ENCODE measurements around the gene C2orf92. TPM values are rescaled to one million over a fixed set of nuclear protein-coding genes. Genes with fewer than 3 reads are reported as not detected.
A peak's percentile ranks its signal among the peaks of the same experiment; 100 is the strongest.
"Not testable (repeated sequence)": the region's sequence is repeated elsewhere in the genome, so short reads cannot be mapped to it uniquely, and the experiment has no call there.

C2orf92 gene
- total RNA-seq, 1 donor from 2014 or later: 3.3 TPM

DNA sequence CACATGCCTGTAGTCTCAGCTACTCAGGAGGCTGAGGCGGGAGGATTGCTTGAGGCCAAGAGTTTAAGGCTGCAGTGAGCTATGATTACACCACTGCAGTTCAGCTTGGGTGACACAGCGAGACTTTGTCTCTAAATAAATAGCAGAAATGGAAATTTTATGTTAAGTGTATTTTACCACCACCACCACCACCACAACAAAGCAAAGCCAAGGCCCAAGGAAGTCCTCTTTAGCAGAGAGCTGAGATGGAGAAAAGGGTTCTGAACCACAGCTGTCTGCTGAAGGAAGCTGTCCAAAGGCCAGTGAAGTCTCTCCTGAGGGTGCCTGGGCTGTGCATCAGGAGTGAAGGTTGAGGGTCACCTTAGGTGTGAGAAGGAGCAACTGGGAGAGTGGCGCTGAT lies 17.7 kb downstream of the C2orf92 start:
- not testable (repeated sequence) for FAIRE-seq; DNase-seq (ENCODE audit: low spot score in 2 of 2)

DNA sequence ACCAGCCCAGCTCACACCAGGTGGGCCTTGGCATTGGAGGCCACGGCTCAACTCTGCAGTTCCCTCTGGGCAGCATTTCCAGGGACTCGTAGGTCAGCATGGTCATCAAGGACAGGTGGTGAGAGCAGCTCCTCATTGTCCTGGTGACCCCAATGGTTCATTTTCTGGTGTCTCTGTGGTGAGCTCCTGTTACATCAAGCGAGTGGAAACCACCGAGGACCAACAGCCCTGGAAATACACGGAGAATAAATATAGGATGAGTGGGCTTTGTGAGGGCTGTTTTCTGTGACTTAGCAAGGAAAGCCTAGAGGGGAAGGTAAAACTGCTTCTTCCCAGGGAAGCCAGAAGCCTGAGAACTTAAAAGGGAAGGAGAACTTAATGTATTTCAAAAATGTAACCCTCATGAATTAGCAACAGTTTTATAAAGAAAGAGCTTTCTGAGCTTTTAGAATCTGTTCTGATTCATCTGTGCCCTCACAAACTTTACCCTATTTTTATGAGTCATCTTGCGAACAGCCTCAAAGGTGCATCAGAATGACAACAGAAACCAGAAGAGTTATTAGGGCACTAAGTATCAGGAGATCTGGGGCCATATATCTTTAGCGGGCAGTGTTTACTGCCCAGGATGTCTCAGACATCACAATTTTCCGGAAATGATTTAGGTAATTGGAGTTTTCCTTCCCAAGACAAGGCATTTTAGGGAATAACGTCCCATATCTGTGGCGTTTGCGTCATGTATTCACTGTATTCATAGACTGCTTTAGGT lies 18.7 kb downstream of the C2orf92 start:
- DNase-seq (ENCODE audit: low spot score in 2 of 2) (no peak), FAIRE-seq (no peak)

DNA sequence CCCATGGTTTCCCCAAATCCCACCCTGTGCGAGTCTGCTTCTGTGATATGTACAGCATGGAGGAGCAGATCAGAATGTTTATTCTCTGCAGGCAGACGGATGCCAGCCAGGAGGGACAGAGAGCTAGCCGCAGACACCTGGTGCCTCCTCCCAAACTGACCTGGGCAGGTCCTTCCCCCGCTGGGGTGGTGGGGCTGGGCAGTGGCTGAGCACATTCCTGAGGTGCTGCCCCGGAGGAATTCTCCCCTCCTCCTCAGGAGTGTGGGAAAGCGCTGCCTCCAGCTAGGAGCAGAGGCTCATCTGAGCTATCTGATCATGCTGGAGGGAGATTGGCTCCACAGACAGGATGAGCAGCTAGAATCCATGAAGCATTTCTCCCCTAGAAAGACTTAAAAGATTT lies 21.7 kb downstream of the C2orf92 start:
- FAIRE-seq (no peak), DNase-seq (ENCODE audit: low spot score in 2 of 2) (no peak)

DNA sequence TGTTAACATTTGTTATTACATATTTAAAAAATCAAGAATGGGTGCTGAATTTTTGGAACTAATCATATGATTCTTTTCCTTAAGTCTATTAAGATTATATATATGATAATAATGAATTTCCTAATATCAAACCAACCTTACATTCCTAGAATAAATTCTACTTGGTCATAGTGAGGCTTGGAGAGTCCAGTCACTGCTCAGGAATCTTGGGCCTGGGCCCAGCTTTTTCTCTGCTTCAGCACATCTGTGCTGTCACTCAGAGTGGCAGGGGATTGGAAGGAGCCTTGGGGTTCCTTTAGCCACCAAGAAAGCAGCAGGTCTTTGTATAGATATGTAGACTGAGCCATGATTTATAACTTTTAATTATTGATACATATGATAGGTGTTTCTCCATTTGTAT lies 24.0 kb downstream of the C2orf92 start:
- DNase-seq (ENCODE audit: low spot score in 2 of 2) (no peak), FAIRE-seq (no peak)

DNA sequence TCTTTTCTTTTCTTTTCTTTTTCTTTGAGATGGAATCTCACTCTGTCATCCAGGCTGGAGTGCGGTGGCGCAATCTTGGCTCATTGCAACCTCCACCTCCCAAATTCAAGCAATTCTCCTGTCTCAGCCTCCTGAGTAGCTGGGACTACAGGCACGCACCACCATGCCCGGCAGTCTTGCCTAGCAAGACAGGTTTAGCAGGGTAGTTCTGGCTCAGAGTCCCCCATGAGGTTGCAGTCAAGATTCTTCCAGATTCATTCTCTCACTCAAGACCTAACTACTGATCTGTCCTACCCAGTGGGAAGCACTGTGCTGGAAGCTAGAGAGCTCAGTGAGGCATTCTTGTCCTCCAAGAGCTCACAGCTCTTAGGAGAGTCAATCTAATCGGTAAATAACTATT lies 26.2 kb downstream of the C2orf92 start:
- DNase-seq (ENCODE audit: low spot score in 2 of 2): no peak
- no peak for FAIRE-seq

DNA sequence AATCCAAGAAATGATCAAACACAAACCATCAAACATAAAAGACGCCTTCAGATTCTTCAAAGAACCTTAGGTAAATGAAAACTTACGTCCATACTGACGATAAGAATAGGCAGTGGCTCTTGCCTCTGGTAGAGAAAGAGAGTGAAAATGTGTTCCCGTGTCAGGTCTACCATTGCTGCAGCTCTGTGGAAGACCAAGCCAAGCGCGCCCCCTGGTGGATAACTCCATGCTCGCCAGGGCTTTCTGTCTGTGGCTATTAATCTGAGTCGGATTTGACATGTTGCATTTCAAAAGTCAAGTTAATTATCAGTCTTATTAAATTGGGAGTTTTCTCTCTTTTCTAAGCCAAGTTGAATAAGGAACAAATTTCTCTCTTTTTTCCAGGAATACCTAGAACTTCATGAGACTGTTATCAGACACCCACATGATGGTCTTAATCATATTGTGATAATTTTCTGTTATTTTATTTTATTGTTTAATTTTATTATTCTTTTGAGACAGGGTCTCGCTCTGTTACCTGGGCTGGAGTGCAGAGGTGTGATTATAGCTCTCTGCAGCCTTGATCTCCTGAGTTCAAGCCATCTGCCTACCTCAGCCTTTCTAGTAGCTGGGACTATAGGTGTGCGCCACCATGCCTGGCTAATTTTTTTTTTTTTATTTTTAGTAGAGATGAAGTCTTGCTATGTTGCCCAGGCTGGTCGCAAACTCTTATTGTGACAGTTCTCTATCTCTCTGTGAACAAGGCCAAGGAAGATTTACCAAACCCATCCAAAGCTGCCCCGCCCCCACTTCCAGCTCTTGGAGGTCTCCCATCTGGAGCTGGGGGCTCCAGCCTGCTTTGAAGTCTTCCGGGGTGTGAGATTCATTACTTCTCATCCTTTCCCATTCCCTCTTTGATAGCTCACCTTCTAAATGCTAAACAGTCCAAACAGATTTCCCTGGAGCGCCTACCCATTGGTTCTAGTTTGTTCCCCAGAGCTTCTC lies 28.0 kb downstream of the C2orf92 start:
- FAIRE-seq: peak; percentile 81
- peak; percentile 67 to 79 for DNase-seq (ENCODE audit: low spot score in 2 of 2)

DNA sequence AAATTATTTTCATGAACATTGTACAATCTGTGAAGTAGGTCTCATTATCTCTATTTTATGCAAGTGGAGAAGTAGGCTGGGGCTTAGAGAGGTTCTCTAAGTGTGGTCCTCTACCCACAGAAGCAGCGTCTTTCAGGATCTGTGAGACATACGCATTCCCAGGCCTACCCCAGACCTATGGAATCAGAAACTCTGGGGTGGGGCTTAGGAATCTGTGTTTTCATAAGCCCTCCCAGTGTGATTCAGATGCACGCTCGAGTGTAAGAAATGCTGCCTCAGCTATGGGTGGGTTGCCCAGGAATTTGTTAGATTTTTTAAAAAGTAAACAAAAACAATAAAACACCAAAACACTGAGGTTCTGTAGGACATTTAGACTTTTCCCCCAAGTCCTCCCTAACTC lies 29.0 kb downstream of the C2orf92 start:
- no peak for FAIRE-seq

DNA sequence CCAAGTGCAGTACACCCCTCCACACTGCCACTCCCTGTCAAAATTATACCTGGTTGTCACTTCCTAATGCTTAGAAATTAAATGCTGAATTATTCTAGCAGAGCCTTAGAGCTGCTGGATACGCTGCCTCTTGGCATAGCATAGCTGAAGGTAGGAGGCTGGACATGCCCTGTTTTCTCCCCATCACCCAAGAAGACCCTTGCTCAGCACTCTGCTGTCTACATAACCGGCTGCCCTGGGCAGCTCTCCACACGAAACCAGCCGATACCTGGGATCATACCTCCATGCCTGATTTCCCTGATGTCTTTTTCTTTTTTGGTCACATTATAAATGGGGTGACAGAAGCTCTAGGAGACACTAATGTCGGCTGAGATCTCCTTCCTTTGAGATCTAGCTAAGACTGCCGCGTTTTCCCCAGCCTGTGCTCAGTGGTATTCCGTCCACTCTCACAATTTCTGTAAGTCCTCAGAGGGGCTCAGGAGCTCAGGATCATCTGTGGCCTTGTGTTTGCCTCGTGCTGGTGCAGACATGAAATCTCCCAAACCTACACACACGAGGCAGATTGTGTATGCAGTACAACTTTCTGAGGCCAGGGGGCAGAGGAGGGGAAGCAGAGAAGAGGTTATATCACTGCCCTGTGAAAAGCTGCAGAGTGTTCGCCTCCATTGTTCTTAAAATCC lies 30.4 kb downstream of the C2orf92 start:
- DNase-seq (ENCODE audit: low spot score in 2 of 2): no peak
- no peak for FAIRE-seq

More for the DNA sequence above, 29.0 kb downstream of the C2orf92 start:
- DNase-seq (ENCODE audit: low spot score in 2 of 2): no peak

DNA sequence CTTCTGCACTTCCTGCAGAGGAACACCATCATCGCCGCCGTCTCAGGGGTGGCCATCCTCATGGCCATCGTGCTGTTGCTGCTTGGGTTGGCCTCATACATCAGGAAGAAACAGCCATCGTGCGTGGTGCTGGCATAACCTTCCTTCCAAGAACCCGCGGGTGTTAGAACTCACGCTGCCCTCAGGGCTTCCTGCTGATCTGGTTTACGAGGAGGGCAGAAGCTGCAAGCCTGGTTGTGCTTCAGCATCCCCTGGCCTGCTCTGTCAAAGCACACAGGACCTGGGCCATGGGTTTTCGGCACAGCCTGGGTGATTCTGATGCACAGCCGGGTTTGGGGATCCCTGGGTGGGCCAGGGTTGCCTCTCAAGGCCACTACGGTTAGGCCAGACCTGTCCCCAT lies 31.7 kb downstream of the C2orf92 start:
- FAIRE-seq: no peak
- no peak for DNase-seq (ENCODE audit: low spot score in 2 of 2)

DNA sequence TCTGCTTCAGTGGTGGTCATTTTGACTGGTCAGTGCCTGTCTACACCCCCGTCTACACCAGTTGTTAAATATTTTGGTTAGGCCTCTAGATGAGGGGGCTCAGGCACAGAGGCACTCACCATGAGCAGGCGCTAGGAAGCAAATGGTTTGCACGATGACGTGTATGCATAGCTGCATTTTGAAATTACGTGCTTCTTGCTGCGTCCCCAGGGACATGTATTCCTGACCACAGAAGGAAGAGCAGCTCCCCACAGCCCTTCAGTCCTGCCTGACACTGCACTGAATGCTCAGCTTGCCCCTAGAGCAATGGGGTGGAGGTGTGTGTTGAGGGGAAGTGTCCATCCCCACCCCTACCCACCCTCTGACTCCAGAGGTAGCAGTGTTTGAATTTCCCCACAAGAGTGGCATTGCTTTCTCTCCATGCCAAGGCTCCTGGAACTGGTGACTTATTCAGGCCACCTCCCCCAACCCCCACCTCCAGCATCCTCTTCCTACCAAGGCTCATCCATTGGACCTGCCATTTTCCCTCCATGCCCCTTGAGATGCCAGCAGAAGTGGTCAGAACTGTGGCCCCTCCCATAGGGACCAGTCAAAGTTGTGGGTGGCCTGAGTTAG lies 32.4 kb downstream of the C2orf92 start:
- FAIRE-seq (no peak), DNase-seq (ENCODE audit: low spot score in 2 of 2) (no peak)

DNA sequence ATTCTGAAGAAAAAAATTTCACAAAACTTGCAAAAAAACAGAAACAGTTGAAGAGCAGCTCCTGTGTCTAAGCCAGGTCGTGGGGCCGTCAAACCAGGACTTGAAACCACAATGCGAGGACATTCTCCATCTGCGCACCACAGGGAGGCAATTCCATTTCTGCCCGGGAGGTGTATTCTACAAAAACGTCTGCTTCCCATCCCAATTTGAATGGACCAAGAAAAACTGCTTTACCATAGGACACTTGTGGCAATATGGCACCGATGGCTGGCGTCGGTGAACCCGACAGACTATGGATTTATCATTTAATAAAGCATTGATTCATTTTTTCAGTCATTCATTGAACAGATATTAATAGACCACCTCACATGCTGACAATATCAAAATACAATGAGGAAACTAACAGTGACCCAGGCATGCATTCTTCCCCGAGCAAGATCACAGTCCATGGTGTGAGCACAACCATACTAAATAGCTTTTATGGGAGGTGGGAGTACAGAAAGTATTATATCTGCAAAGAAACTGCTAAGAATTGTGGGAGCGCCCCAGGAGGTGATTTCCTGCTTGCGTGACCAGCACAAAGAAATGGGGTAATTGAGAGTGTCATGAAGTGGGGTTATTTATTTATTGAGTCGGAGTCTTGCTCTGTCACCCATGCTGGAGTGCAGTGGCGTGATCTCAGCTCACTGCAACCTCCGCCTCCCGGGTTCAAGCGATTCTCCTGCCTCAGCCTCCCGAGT lies 33.4 kb downstream of the C2orf92 start:
- DNase-seq (ENCODE audit: low spot score in 2 of 2) (no peak), FAIRE-seq (no peak)

DNA sequence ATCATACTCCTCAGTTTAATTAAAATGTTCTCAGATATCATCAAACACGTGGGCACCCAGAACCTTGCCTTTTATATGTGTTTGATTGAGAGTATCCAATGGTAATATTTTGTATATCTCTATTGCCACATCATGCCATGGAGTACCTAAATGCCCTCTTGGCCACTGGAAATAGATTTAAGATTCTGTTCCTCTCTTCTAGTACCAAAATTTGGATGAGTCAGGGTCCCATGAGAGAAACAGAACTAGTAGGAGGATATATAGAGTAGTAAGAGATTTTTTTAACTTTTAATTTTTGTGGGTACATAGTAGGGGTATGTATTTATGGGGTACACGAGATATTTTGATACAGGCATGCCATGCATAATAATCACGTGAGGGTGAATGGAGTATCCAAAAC lies 34.2 kb downstream of the C2orf92 start:
- no peak for DNase-seq (ENCODE audit: low spot score in 2 of 2)
- no peak for FAIRE-seq

DNA sequence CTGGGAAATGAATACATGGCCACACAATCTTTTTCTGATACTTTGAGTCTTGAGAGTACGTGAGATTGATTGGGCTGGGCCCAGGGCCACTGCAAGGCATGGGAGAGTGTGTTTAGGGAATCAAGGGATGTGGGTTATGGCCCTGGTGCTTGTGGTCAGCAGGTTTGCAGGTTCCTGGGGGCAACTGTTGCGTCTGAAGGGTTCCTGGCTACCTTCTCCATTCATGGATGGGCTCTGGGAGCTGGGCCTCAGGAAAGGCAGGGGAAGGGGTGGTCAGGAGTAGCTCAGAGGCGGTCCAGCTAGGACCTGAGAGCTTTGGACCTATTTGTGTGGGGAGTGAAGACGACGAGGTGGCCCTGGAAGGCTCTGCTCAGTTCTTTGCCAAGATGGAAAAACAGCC lies 35.5 kb downstream of the C2orf92 start:
- no peak for DNase-seq (ENCODE audit: low spot score in 2 of 2)
- no peak for FAIRE-seq

DNA sequence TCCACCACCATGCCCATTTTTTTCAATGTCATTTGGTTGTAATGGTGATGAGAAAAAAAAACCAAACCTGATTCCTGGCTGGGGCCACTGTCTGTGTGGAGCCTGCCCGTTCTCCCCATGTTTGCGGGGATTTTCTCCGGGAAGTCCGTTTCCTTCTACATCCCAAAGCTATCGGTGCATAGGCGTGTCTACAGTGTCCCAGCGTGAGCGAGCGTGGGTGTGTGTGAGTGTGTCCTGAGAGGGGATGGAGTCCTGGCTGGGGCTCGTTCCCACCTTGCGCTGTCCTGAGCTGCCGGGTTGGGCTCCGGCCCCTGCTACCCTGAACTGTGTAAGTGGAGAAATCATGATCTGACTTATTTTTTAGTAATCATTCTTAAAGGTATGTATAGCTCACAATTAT lies 36.6 kb downstream of the C2orf92 start:
- no peak for DNase-seq (ENCODE audit: low spot score in 2 of 2)
- no peak for FAIRE-seq

DNA sequence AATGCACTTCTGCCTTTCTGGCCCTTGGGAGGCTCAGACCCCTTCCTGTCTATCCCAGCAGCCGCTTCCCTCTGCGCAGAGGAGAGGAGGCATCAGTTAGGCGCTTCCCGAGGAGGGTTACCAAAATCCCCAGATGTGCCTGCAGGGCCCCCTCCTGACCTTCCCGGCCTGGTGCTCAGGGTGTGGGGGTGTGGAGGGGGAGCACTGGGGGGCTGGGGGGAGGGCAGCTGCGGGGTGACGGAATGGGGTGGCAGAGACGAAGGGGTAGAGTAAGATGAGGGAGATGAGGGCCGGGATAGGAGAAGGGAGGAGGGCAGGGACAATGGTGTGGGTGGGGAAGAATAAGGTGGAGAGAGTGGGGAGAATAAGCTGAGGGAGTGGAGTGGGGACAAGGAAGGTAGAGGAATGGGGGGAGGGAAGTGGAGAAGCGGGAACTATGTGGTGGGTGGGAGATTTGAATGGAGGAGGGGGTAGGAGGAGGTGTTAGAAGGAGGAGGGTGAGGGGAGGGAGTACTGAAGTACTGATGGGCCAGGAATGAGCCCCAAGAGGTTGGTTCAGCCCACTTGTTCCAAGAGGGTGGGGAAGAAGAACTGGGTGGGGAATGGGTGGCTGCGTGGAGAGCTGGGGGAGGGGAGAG lies 37.3 kb downstream of the C2orf92 start:
- no peak for DNase-seq (ENCODE audit: low spot score in 2 of 2)
- FAIRE-seq: no peak

DNA sequence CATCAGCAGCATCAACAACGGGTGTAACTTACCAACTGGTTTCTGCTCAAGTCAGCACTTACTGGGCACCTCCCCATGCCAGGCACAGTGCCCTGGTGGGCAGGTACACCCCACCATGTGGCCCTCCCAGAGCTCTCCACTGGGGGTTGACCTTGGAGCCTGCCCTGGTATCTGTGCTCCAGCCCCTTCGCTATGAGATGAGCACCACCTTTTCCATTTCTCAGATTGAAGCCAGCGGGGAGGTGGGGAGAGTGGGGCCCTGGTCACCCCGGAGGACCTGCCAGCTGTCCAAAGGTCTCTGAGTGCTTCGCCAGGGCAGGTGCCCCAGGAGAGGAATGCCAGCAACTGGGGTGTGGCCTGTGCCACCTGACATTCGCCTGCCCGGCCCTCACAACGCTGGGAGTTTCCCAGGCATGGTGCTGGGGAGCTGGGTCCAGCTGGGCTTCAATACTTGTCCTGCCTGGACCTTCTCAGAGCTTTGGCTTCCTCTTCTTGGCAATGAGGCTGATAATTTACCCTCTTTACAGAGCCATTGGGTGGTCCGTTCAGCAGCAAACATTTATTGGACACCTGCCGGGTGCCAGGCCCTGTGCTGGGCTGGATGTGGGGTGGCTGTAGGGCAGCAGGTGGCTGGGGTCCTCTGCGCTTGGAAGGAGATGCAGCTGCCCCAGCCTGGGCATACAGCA lies 38.0 kb downstream of the C2orf92 start:
- no peak for FAIRE-seq
- DNase-seq (ENCODE audit: low spot score in 2 of 2): no peak

DNA sequence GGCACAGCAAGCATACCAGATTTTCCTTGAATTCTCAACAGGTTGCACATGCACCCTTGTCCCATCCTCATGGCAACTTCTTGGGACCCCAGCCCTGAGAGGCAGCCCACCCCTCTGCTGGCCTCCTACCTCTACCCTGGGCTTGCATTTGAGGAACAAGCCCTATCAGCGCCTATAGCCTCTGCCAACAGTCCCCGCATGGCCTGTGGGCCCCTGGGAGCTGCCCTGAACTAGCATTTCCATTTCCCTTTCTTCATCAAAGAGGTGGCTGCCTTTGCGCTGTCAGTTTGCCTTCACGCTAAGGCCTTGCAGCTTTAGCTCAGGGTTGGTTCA lies 38.5 kb downstream of the C2orf92 start:
- FAIRE-seq (no peak), DNase-seq (ENCODE audit: low spot score in 2 of 2) (no peak)

DNA sequence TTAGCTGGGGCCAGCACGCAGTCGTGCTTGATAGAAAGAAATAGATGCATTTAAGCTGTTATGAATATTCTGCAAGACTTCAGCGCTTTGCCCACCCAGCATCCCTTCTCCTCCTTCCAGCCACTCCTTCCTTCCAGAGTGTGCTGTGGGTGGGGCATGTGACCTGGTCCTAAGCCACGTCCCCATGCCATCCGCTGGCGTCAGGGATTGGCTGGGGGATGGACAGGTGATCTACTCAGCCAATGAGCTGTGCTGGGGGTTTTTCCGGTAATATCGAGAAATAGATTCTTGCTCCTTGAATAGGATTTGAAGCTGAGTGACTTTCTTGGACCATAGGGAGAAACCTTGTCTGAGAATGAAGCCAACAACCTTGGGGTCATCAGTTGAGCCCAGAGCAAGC lies 39.1 kb downstream of the C2orf92 start:
- no peak for DNase-seq (ENCODE audit: low spot score in 2 of 2)

DNA sequence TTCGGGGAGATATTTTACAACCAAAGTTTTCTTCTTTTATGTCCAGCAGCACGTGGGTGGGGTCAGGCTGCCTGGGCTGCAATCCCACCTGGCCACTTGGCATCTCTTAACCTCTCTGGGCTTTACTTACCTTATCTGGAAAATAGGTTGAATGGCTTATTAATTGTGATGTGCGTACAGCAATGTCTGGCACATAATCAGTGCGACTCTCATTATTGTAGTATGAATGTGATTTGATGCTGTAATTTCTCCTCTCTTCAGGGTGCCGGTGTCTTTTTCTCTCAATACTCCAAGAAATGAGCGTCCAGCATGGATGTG lies 41.8 kb downstream of the C2orf92 start:
- FAIRE-seq (no peak), DNase-seq (ENCODE audit: low spot score in 2 of 2) (no peak)

More for the DNA sequence above, 39.1 kb downstream of the C2orf92 start:
- no peak for FAIRE-seq

All from frontal cortex (tissue), 4 donors.